ENCODE results near the gene FUT6.

Gene FUT6

GRCh38 chr19:5826531-5827341 lies 12.8 kb downstream of the FUT6 start:
- peak; percentile 38 for DNase-seq
- no peaks in the 10 kb centered on the region for H3K9me3 Mint-ChIP-seq
- H3K27ac Mint-ChIP-seq, result peak overlapping the region; percentile 93
- H3K4me3 Mint-ChIP-seq, result peak overlapping the region; percentile 95
- peaks cover 20% of the 10 kb centered on the region for H3K4me1 Mint-ChIP-seq
- H3K27me3 Mint-ChIP-seq, result peaks cover 5% of the 10 kb centered on the region
- no peak for ATAC-seq
- no peaks in the 10 kb centered on the region for H3K36me3 Mint-ChIP-seq (ENCODE audit: low read depth)

- Mint-ChIP-seq H3K36me3 (ENCODE audit: low read depth) (no peaks in the 10 kb centered on the region), H3K4me1 (peaks cover 19% of the 10 kb centered on the region), H3K9me3 (no peaks in the 10 kb centered on the region), H3K27ac (no peak overlapping the region), H3K27me3 (peaks cover 4% of the 10 kb centered on the region), H3K4me3 (no peak overlapping the region)
- DNase-seq (no peak), ATAC-seq (no peak)
Measured at GRCh38 chr19:5825178-5825577, 14.3 kb downstream of the FUT6 start.

- Mint-ChIP-seq H3K4me3 (no peak overlapping the region), H3K36me3 (ENCODE audit: low read depth) (no peaks in the 10 kb centered on the region), H3K9me3 (no peaks in the 10 kb centered on the region), H3K27ac (no peak overlapping the region), H3K4me1 (peaks cover 17% of the 10 kb centered on the region), H3K27me3 (peaks cover 3% of the 10 kb centered on the region)
- ATAC-seq (no peak), DNase-seq (no peak)
Measured at GRCh38 chr19:5824751-5825150, 14.8 kb downstream of the FUT6 start.

- no peak overlapping the region for H3K27ac Mint-ChIP-seq
Measured at GRCh38 chr19:5823579-5824281, 15.8 kb downstream of the FUT6 start.

GRCh38 chr19:5822181-5822844 lies 17.2 kb downstream of the FUT6 start:
- peaks cover 9% of the 10 kb centered on the region for H3K4me1 Mint-ChIP-seq
- no peaks in the 10 kb centered on the region for H3K36me3 Mint-ChIP-seq (ENCODE audit: low read depth)
- H3K4me3 Mint-ChIP-seq, result no peak overlapping the region
- H3K9me3 Mint-ChIP-seq, result no peaks in the 10 kb centered on the region
- no peak overlapping the region for H3K27ac Mint-ChIP-seq
- DNase-seq, result no peak
- ATAC-seq, result no peak
- peaks cover 3% of the 10 kb centered on the region for H3K27me3 Mint-ChIP-seq

More at GRCh38 chr19:5823579-5824281, 15.8 kb downstream of the FUT6 start:
- no peaks in the 10 kb centered on the region for H3K9me3 Mint-ChIP-seq
- H3K27me3 Mint-ChIP-seq, result peaks cover 5% of the 10 kb centered on the region
- H3K4me1 Mint-ChIP-seq, result peaks cover 16% of the 10 kb centered on the region
- no peaks in the 10 kb centered on the region for H3K36me3 Mint-ChIP-seq (ENCODE audit: low read depth)
- ATAC-seq (no peak), DNase-seq (no peak)
- no peak overlapping the region for H3K4me3 Mint-ChIP-seq

GRCh38 chr19:5821521-5822180 lies 17.9 kb downstream of the FUT6 start:
- DNase-seq, result no peak
- H3K4me3 Mint-ChIP-seq, result no peak overlapping the region
- peaks cover 3% of the 10 kb centered on the region for H3K4me1 Mint-ChIP-seq
- H3K36me3 Mint-ChIP-seq (ENCODE audit: low read depth), result no peaks in the 10 kb centered on the region
- no peaks in the 10 kb centered on the region for H3K9me3 Mint-ChIP-seq
- H3K27me3 Mint-ChIP-seq, result peaks cover 6% of the 10 kb centered on the region
- ATAC-seq, result no peak
- H3K27ac Mint-ChIP-seq, result no peak overlapping the region

- H3K4me3 Mint-ChIP-seq, result no peak overlapping the region
Measured at GRCh38 chr19:5820785-5821184, 18.7 kb downstream of the FUT6 start.

GRCh38 chr19:5818594-5818993 lies 20.9 kb downstream of the FUT6 start:
- Mint-ChIP-seq H3K4me1 (no peaks in the 10 kb centered on the region), H3K27me3 (peaks cover 9% of the 10 kb centered on the region), H3K27ac (no peak overlapping the region), H3K9me3 (no peaks in the 10 kb centered on the region), H3K4me3 (no peak overlapping the region), H3K36me3 (ENCODE audit: low read depth) (no peaks in the 10 kb centered on the region)
- DNase-seq, result no peak
- ATAC-seq, result no peak

More at GRCh38 chr19:5820785-5821184, 18.7 kb downstream of the FUT6 start:
- Mint-ChIP-seq H3K36me3 (ENCODE audit: low read depth) (no peaks in the 10 kb centered on the region), H3K27me3 (peaks cover 9% of the 10 kb centered on the region), H3K4me1 (no peaks in the 10 kb centered on the region), H3K27ac (no peak overlapping the region), H3K9me3 (no peaks in the 10 kb centered on the region)
- no peak for DNase-seq
- ATAC-seq, result no peak

GRCh38 chr19:5817218-5817617 lies 22.3 kb downstream of the FUT6 start:
- H3K4me1 Mint-ChIP-seq, result no peaks in the 10 kb centered on the region
- no peak overlapping the region for H3K27ac Mint-ChIP-seq
- H3K4me3 Mint-ChIP-seq, result no peak overlapping the region
- H3K36me3 Mint-ChIP-seq (ENCODE audit: low read depth), result no peaks in the 10 kb centered on the region
- DNase-seq (no peak), ATAC-seq (no peak)
- H3K9me3 Mint-ChIP-seq, result no peaks in the 10 kb centered on the region
- H3K27me3 Mint-ChIP-seq, result peaks cover 9% of the 10 kb centered on the region

- H3K4me1 Mint-ChIP-seq, result no peaks in the 10 kb centered on the region
- H3K36me3 Mint-ChIP-seq (ENCODE audit: low read depth), result no peaks in the 10 kb centered on the region
- H3K27me3 Mint-ChIP-seq, result peaks cover 9% of the 10 kb centered on the region
- no peak for ATAC-seq
- DNase-seq, result no peak
- no peak overlapping the region for H3K4me3 Mint-ChIP-seq
- H3K9me3 Mint-ChIP-seq, result no peaks in the 10 kb centered on the region
- no peak overlapping the region for H3K27ac Mint-ChIP-seq
Measured at GRCh38 chr19:5814852-5815246, 24.7 kb downstream of the FUT6 start.

GRCh38 chr19:5814123-5814851 lies 25.2 kb downstream of the FUT6 start:
- no peak for ATAC-seq
- no peaks in the 10 kb centered on the region for H3K4me1 Mint-ChIP-seq
- no peaks in the 10 kb centered on the region for H3K36me3 Mint-ChIP-seq (ENCODE audit: low read depth)
- H3K27ac Mint-ChIP-seq, result no peak overlapping the region
- peaks cover 6% of the 10 kb centered on the region for H3K27me3 Mint-ChIP-seq
- no peak overlapping the region for H3K4me3 Mint-ChIP-seq
- H3K9me3 Mint-ChIP-seq, result no peaks in the 10 kb centered on the region
- DNase-seq, result no peak

- H3K27me3 Mint-ChIP-seq, result peaks cover 8% of the 10 kb centered on the region
- H3K4me3 Mint-ChIP-seq, result no peak overlapping the region
- H3K4me1 Mint-ChIP-seq, result no peaks in the 10 kb centered on the region
- DNase-seq, result no peak
- no peaks in the 10 kb centered on the region for H3K9me3 Mint-ChIP-seq
- no peak for ATAC-seq
- H3K27ac Mint-ChIP-seq, result no peak overlapping the region
- no peaks in the 10 kb centered on the region for H3K36me3 Mint-ChIP-seq (ENCODE audit: low read depth)
Measured at GRCh38 chr19:5811117-5811516, 28.4 kb downstream of the FUT6 start.

- Mint-ChIP-seq H3K4me3 (no peak overlapping the region), H3K36me3 (ENCODE audit: low read depth) (no peaks in the 10 kb centered on the region), H3K9me3 (no peaks in the 10 kb centered on the region), H3K27ac (no peak overlapping the region), H3K27me3 (peaks cover 9% of the 10 kb centered on the region), H3K4me1 (peaks cover 1% of the 10 kb centered on the region)
- DNase-seq, result no peak
- ATAC-seq, result no peak
Measured at GRCh38 chr19:5809469-5809868, 30.0 kb downstream of the FUT6 start.

GRCh38 chr19:5809053-5809452 lies 30.4 kb downstream of the FUT6 start:
- no peak overlapping the region for H3K4me3 Mint-ChIP-seq
- H3K36me3 Mint-ChIP-seq (ENCODE audit: low read depth), result no peaks in the 10 kb centered on the region
- H3K9me3 Mint-ChIP-seq, result no peaks in the 10 kb centered on the region
- no peak overlapping the region for H3K27ac Mint-ChIP-seq
- peaks cover 6% of the 10 kb centered on the region for H3K4me1 Mint-ChIP-seq
- no peak for DNase-seq
- H3K27me3 Mint-ChIP-seq, result peaks cover 13% of the 10 kb centered on the region
- ATAC-seq, result no peak
